Neural progenitor cell (in vitro differentiated cells): ENCODE data around the gene SYNDIG1. TPM values are rescaled to one million over a fixed set of nuclear protein-coding genes. Genes with fewer than 3 reads are reported as not detected.

ENCODE experiments used
- DNase-seq: peaks from one replicate; pipeline ENCODE4 v3.0.0-alpha.2; 2016; ENCODE audit warnings: low spot score
- H2AFZ ChIP-seq: fragments of 200-600 bp; sonication (generic); replicated peaks from 2 replicates; pipeline ENCODE4 v1.6.1; 2016; ENCODE audit warnings: antibody characterized with exemption
- H3F3A ChIP-seq: fragments of 200-600 bp; sonication (generic); 2 replicates; pipeline ENCODE4 v1.6.1; 2016; ENCODE audit warnings: antibody characterized with exemption, low read depth
- H3K27ac ChIP-seq: fragments of 200-600 bp; sonication (generic); 2 replicates; pipeline ENCODE4 v1.5.1; 2016; ENCODE audit warnings: mild to moderate bottlenecking
- H3K27me3 ChIP-seq: fragments of 200-600 bp; sonication (generic); 2 replicates; pipeline ENCODE4 v1.6.1; 2016; ENCODE audit warnings: mild to moderate bottlenecking, moderate library complexity
- H3K36me3 ChIP-seq: fragments of 200-600 bp; sonication (generic); 2 replicates; pipeline ENCODE4 v1.5.1; 2016
- H3K4me1 ChIP-seq: fragments of 200-600 bp; sonication (generic); 2 replicates; pipeline ENCODE4 v1.6.1; 2016; ENCODE audit warnings: mixed run types
- H3K4me2 ChIP-seq: fragments of 200-600 bp; sonication (generic); 2 replicates; pipeline ENCODE4 v1.6.1; 2016
- H3K4me3 ChIP-seq: fragments of 200-600 bp; sonication (generic); 2 replicates; pipeline ENCODE4 v1.5.1; 2016
- H3K79me2 ChIP-seq: fragments of 200-600 bp; sonication (generic); 2 replicates; pipeline ENCODE4 v1.6.1; 2016; ENCODE audit warnings: low read depth
- H3K9ac ChIP-seq: fragments of 200-600 bp; sonication (generic); 2 replicates; pipeline ENCODE4 v1.6.1; 2016
- H3K9me3 ChIP-seq: fragments of 200-600 bp; sonication (generic); 2 replicates; pipeline ENCODE4 v1.5.1; 2016; ENCODE audit warnings: low read depth
- H4K20me1 ChIP-seq: fragments of 200-600 bp; sonication (generic); 2 replicates; pipeline ENCODE4 v1.6.1; 2016; ENCODE audit warnings: low read depth
- H3K27ac Mint-ChIP-seq: 3 replicates; pipeline ENCODE4 v1.8.0; 2021; ENCODE audit warnings: mixed read lengths
- H3K27me3 Mint-ChIP-seq: 2 replicates; pipeline ENCODE4 v1.8.0; 2022; ENCODE audit warnings: low read depth, mild to moderate bottlenecking, inconsistent platforms, moderate library complexity, mixed read lengths; ENCODE audit not compliant: insufficient read depth
- H3K36me3 Mint-ChIP-seq: 3 replicates; pipeline ENCODE4 v1.8.0; 2021; ENCODE audit warnings: mixed read lengths
- H3K4me1 Mint-ChIP-seq: 3 replicates; pipeline ENCODE4 v1.8.0; 2021; ENCODE audit warnings: mixed read lengths
- H3K4me3 Mint-ChIP-seq: 3 replicates; pipeline ENCODE4 v1.8.0; 2021; ENCODE audit warnings: mild to moderate bottlenecking, moderate library complexity, mixed read lengths
- H3K9me3 Mint-ChIP-seq: 3 replicates; pipeline ENCODE4 v1.8.0; 2020; ENCODE audit warnings: mixed read lengths
- EZH2 ChIP-seq: fragments of 200-600 bp; sonication (generic); IDR thresholded peaks from 2 replicates; pipeline ENCODE4 v1.6.1; 2017; ENCODE audit warnings: antibody characterized with exemption, mild to moderate bottlenecking, moderate library complexity
- EZH2phosphoT487 ChIP-seq: fragments of 200-600 bp; sonication (generic); IDR thresholded peaks from 2 replicates; pipeline ENCODE4 v1.6.1; 2017; ENCODE audit warnings: antibody characterized with exemption
- total RNA-seq: library from RNA; depleted of rRNA; stranded (reverse); fragments of >200 nt; gene quantifications from 2 replicates; pipeline ENCODE4 v1.2.3, GENCODE V29; 2015; ENCODE audit warnings: low replicate concordance
- TF ChIP-seq, protein P1 (sequence below): fragments of 200-600 bp; sonication (generic); IDR thresholded peaks from 2 replicates; pipeline ENCODE4 v1.5.1; 2017; ENCODE audit warnings: antibody characterized with exemption, mild to moderate bottlenecking

SYNDIG1 gene
- total RNA-seq, 1 donor from 2014 or later, result 1.0 TPM

DNA sequence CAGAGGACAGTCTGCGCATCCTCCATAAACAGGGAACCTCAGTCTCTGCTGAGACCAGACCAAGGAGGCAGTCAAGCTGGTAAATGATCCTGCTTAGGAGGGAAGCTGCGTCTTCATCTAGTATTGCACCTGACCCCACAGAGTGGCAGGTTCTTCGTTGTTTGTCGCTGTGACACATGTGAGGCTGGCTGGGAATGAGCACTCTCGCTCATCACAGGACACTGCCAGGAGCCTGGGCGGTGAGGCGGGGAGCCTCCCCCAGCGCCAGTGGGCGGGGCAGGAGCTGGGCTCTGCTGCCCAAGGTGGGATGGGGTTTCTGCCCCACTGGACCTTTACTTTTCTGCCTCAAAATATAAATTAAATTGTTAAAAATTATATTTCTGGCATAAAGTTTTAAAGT is 48.4 kb upstream of the SYNDIG1 start:
- no peak for DNase-seq
- Mint-ChIP-seq H3K4me1 (peaks cover 10% of the 10 kb centered on the region), H3K36me3 (no peaks in the 10 kb centered on the region)

DNA sequence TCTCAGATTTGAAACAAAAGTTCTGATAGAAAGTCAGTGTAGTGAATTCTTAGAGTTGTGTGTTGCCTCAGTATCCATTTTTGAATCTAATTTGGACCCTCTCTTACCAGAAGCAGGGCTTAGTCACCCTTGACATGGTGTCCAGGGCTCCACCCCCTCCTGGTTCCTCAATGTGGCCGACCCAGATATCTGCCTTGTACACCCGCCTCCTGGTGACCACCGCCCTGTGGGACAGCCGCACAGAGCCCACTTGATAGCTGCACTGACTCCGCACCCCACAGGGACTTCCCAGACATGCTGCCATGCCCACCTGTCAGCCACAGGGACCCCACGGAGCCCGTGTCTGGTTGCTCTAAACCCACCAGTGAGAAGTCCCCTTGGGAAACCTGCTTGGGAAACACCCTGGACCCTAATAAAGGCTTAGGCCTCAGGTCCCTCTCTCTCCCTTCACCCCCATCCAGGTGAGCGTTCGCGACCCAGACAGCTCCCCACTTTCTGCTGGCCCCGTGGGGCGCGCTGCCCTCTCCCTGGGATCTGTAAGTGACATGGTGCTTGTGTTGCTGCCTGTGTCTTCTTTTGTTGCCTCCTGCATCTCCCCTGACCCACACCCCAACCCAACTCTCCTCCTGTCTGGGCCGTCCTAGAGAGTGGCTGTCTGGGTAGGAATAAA is 47.2 kb upstream of the SYNDIG1 start:
- DNase-seq, result no peak
- peaks cover 6% of the 10 kb centered on the region for H3K27me3 Mint-ChIP-seq
- Histone ChIP-seq H3K4me3 (no peak overlapping the region), H3K79me2 (no peaks in the 10 kb centered on the region), H2AFZ (no peak overlapping the region), H4K20me1 (no peaks in the 10 kb centered on the region), H3K27ac (no peak overlapping the region), H3K4me2 (no peak overlapping the region), H3K27me3 (no peaks in the 10 kb centered on the region), H3F3A (no peaks in the 10 kb centered on the region), H3K36me3 (no peaks in the 10 kb centered on the region), H3K4me1 (peaks cover 7% of the 10 kb centered on the region), H3K9me3 (no peaks in the 10 kb centered on the region), H3K9ac (no peak overlapping the region)
- H3K4me3 Mint-ChIP-seq, result no peak overlapping the region
- no peaks in the 10 kb centered on the region for H3K36me3 Mint-ChIP-seq
- H3K9me3 Mint-ChIP-seq, result peaks cover 2% of the 10 kb centered on the region
- H3K4me1 Mint-ChIP-seq, result peaks cover 10% of the 10 kb centered on the region
- no peak for TF ChIP-seq EZH2phosphoT487
- TF ChIP-seq EZH2, result no peak
- TF ChIP-seq, protein P1, sequence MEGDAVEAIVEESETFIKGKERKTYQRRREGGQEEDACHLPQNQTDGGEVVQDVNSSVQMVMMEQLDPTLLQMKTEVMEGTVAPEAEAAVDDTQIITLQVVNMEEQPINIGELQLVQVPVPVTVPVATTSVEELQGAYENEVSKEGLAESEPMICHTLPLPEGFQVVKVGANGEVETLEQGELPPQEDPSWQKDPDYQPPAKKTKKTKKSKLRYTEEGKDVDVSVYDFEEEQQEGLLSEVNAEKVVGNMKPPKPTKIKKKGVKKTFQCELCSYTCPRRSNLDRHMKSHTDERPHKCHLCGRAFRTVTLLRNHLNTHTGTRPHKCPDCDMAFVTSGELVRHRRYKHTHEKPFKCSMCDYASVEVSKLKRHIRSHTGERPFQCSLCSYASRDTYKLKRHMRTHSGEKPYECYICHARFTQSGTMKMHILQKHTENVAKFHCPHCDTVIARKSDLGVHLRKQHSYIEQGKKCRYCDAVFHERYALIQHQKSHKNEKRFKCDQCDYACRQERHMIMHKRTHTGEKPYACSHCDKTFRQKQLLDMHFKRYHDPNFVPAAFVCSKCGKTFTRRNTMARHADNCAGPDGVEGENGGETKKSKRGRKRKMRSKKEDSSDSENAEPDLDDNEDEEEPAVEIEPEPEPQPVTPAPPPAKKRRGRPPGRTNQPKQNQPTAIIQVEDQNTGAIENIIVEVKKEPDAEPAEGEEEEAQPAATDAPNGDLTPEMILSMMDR, result no peak
- no peak overlapping the region for H3K27ac Mint-ChIP-seq

More for the DNA sequence above, 48.4 kb upstream of the SYNDIG1 start:
- Mint-ChIP-seq H3K9me3 (peaks cover 4% of the 10 kb centered on the region), H3K27me3 (peaks cover 10% of the 10 kb centered on the region), H3K4me3 (no peak overlapping the region), H3K27ac (no peak overlapping the region)
- Histone ChIP-seq H3K27ac (no peak overlapping the region), H3K9me3 (no peaks in the 10 kb centered on the region), H2AFZ (no peak overlapping the region), H3K36me3 (no peaks in the 10 kb centered on the region), H4K20me1 (no peaks in the 10 kb centered on the region), H3F3A (no peaks in the 10 kb centered on the region), H3K27me3 (no peaks in the 10 kb centered on the region), H3K9ac (no peak overlapping the region), H3K79me2 (no peaks in the 10 kb centered on the region), H3K4me3 (no peak overlapping the region), H3K4me2 (no peak overlapping the region), H3K4me1 (peaks cover 5% of the 10 kb centered on the region)
- TF ChIP-seq EZH2phosphoT487, result no peak
- no peak for TF ChIP-seq EZH2
- TF ChIP-seq, protein P1, result no peak

DNA sequence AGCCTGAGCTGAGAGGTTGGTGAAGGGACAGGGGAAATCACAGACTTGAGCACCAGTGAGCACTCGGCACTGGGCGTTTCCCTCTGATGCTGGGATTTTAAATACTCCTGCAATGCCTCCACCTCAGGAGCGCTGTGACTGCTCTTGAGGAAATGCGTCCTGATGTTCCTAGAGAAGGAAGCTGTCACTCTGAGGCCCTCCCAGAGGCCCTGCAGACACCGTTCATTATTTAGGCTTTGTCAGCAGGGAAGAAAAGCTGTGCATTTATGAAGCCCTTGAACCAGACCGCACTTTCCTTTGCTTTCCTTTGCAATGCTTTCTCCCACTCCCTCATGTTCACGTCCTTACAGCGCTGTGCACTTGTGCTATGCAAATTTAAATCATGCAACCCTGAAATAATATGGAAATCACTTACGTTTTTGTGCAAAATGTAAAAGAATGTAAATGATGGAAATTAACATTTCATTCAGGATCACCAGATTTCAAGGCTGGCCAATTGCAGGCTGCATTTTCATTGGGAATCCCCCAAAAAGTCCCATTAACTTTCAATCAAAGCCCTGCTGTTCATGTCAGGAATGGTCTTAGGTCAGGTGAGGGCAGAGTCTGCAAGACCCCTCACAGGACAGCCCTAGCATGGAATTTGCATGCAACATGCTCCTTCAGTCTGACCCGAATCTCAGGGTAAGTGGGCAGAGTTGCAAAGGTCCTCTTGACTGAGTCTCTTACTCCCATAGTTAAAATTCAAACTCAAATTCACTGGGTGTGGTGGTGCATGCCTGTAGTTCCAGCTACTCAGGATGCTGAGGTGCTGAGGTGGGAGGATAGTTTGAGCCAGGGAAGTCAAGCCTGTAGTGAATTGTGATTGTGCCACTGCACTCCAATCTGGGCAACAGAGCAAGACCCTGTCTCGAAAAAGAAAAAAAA is 45.8 kb upstream of the SYNDIG1 start:
- Histone ChIP-seq H3K9ac (no peak overlapping the region), H3K4me2 (no peak overlapping the region), H3K4me1 (peaks cover 7% of the 10 kb centered on the region), H3K4me3 (no peak overlapping the region), H3K36me3 (no peaks in the 10 kb centered on the region), H3K79me2 (no peaks in the 10 kb centered on the region), H3F3A (no peaks in the 10 kb centered on the region), H3K27me3 (no peaks in the 10 kb centered on the region), H2AFZ (no peak overlapping the region), H3K27ac (no peak overlapping the region), H4K20me1 (no peaks in the 10 kb centered on the region), H3K9me3 (no peaks in the 10 kb centered on the region)
- Mint-ChIP-seq H3K4me3 (no peak overlapping the region), H3K27me3 (peaks cover 6% of the 10 kb centered on the region), H3K27ac (no peak overlapping the region), H3K36me3 (no peaks in the 10 kb centered on the region), H3K4me1 (peaks cover 10% of the 10 kb centered on the region), H3K9me3 (peaks cover 2% of the 10 kb centered on the region)
- no peak for DNase-seq
- TF ChIP-seq, protein P1, result no peak
- no peak for TF ChIP-seq EZH2
- no peak for TF ChIP-seq EZH2phosphoT487
